ENCODE measurements around the gene YPEL3.
A peak's percentile ranks its signal among the peaks of the same experiment; 100 is the strongest.

Gene YPEL3

DNA sequence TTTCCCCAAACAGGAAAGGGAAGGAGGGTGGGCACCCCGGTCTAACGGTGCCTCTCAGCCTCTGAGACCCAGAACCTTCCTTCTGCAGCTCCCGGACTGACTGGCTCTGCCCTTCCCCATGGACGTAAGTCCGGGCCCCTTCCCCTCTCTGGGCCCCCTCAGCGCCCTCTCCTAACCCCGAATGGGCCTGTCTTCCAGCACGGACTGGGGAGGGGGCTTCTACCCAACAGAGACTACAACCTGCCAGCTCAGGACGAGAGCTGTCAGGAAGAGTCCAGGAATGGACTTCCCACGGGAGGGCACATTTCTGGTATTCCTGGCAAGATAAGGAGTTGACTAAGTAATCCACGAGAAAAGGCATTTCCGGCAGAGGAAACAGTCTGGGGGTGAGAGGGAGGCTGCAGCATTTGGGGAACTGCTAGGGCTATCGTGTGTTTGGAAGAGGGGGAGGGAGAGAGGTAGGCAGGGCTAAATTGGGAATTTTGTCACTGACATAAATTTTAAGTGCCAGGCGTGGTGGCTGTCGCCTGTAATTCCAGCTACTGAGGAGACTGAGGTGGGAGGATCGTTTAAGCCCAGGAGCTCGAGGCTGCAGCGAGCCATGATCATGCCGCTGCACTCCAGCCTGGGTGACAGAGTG, 42.5 kb downstream of the YPEL3 start (continued):
- TF ChIP-seq KLF10 (tag by site-specific recombination; IDR thresholded peaks at IDR 0.05) (no peak), ZNF677 (tag by site-specific recombination; IDR thresholded peaks at IDR 0.05) (no peak), ZBTB20 (tag by site-specific recombination; IDR thresholded peaks at IDR 0.05) (peak; percentile 93), SCRT2 (tag by site-specific recombination; IDR thresholded peaks at IDR 0.05) (no peak), REPIN1 (tag by site-specific recombination; IDR thresholded peaks at IDR 0.05; ENCODE audit: low read depth) (no peak), SP2 (tag by site-specific recombination; IDR thresholded peaks at IDR 0.05) (peak; percentile 77), ZNF621 (tag by site-specific recombination; IDR thresholded peaks at IDR 0.05) (peak; percentile 41; the same call in 1 of the 2 replicates), ZNF513 (tag by site-specific recombination; IDR thresholded peaks at IDR 0.05) (no peak), ZNF707 (tag by site-specific recombination; IDR thresholded peaks at IDR 0.05) (no peak), ZNF138 (tag by site-specific recombination; IDR thresholded peaks at IDR 0.05; ENCODE audit: borderline replicate concordance) (no peak), ZNF341 (tag by site-specific recombination; IDR thresholded peaks at IDR 0.05; ENCODE audit: low read depth) (peak; percentile 99), OVOL3 (tag by site-specific recombination; IDR thresholded peaks at IDR 0.05) (no peak), ZNF155 (tag by site-specific recombination; IDR thresholded peaks at IDR 0.05) (no peak), ZNF585B (tag by site-specific recombination; IDR thresholded peaks at IDR 0.05) (no peak), ZNF394 (tag by site-specific recombination; IDR thresholded peaks at IDR 0.05; ENCODE audit: borderline replicate concordance) (no peak), ZNF830 (tag by site-specific recombination; IDR thresholded peaks at IDR 0.05; ENCODE audit: low read depth) (no peak), ZBTB21 (tag by site-specific recombination; IDR thresholded peaks at IDR 0.05) (no peak), ZNF473 (tag by site-specific recombination; IDR thresholded peaks at IDR 0.05) (no peak), ZNF426 (tag by site-specific recombination; IDR thresholded peaks at IDR 0.05) (no peak), ZNF146 (tag by site-specific recombination; IDR thresholded peaks at IDR 0.05) (no peak), ZNF211 (tag by site-specific recombination; IDR thresholded peaks at IDR 0.05; ENCODE audit: low read depth) (no peak), ZNF114 (tag by site-specific recombination; IDR thresholded peaks at IDR 0.05) (no peak), RBAK (tag by site-specific recombination; IDR thresholded peaks at IDR 0.05) (no peak), HOXA7 (CRISPR knock-in tag; IDR thresholded peaks at IDR 0.05; ENCODE audit: borderline replicate concordance) (no peak), ZNF221 (tag by site-specific recombination; IDR thresholded peaks at IDR 0.05; ENCODE audit: borderline replicate concordance) (no peak), ZBTB10 (tag by site-specific recombination; IDR thresholded peaks at IDR 0.05) (no peak), ZNF37A (tag by site-specific recombination; IDR thresholded peaks at IDR 0.05) (no peak), ZEB2 (tag by site-specific recombination; IDR thresholded peaks at IDR 0.05) (peak; percentile 13; the same call in 1 of the 2 replicates), ZNF521 (tag by site-specific recombination; IDR thresholded peaks at IDR 0.05) (no peak), ZNF791 (tag by site-specific recombination; IDR thresholded peaks at IDR 0.05) (no peak), ZNF311 (tag by site-specific recombination; IDR thresholded peaks at IDR 0.05; ENCODE audit: borderline replicate concordance) (no peak), ZNF785 (tag by site-specific recombination; IDR thresholded peaks at IDR 0.05) (no peak), ZNF214 (tag by site-specific recombination; IDR thresholded peaks at IDR 0.05; ENCODE audit: borderline replicate concordance) (no peak), ZNF555 (tag by site-specific recombination; conservative IDR thresholded peaks at IDR 0.05) (no peak)
- TF ChIP-seq, protein P1, sequence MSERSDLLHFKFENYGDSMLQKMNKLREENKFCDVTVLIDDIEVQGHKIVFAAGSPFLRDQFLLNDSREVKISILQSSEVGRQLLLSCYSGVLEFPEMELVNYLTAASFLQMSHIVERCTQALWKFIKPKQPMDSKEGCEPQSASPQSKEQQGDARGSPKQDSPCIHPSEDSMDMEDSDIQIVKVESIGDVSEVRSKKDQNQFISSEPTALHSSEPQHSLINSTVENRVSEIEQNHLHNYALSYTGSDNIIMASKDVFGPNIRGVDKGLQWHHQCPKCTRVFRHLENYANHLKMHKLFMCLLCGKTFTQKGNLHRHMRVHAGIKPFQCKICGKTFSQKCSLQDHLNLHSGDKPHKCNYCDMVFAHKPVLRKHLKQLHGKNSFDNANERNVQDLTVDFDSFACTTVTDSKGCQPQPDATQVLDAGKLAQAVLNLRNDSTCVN (tag by site-specific recombination; optimal IDR thresholded peaks at IDR 0.05), result no peak
- TF ChIP-seq, protein P2, sequence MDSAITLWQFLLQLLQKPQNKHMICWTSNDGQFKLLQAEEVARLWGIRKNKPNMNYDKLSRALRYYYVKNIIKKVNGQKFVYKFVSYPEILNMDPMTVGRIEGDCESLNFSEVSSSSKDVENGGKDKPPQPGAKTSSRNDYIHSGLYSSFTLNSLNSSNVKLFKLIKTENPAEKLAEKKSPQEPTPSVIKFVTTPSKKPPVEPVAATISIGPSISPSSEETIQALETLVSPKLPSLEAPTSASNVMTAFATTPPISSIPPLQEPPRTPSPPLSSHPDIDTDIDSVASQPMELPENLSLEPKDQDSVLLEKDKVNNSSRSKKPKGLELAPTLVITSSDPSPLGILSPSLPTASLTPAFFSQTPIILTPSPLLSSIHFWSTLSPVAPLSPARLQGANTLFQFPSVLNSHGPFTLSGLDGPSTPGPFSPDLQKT (IDR thresholded peaks at IDR 0.05; ENCODE audit: borderline replicate concordance, low read depth, low read length), result no peak

Measured in HEK293 (cell line).